GM23248 (cell line): Measurements from ENCODE around the gene KRTAP25-1.

ENCODE experiments used
- EZH2 ChIP-seq: fragments of 200-600 bp; sonication (generic); IDR thresholded peaks from 2 replicates; pipeline ENCODE4 v1.6.1; 2018; ENCODE audit warnings: antibody characterized with exemption, mild to moderate bottlenecking; ENCODE audit not compliant: insufficient read depth, poor library complexity, severe bottlenecking
- EZH2phosphoT487 ChIP-seq: fragments of 200-600 bp; sonication (generic); IDR thresholded peaks from 2 replicates; pipeline ENCODE4 v1.6.1; 2018; ENCODE audit warnings: antibody characterized with exemption, moderate library complexity, mild to moderate bottlenecking, low read depth; ENCODE audit not compliant: insufficient read depth

DNA sequence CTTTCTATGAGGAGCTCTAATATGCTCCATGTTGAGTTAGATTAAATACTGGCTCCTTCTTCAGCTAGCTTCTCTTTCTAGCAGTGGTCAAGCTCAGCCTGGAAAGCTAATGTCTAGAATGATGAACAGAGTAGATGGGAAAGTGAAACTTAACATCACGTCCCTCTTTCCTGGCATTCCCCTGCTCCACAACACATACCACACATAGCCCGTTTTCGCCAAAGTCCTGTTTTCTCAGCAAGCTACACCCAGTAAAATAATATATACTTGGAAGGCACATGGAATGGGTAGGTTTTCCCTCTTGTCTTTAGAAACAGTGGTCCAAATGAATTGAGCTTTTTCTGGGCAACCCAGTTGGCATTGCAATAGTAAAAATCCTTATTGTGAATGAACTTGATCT lies 44.4 kb upstream of the KRTAP25-1 start:
- TF ChIP-seq EZH2 (no peak), EZH2phosphoT487 (no peak)
